Breast epithelium (tissue), 3 donors: ENCODE measurements around the gene TAT. TPM values are rescaled to one million over a fixed set of nuclear protein-coding genes. Genes with fewer than 3 reads are reported as not detected.

Experiments
- total RNA-seq, 3 donors: library from RNA; depleted of rRNA; stranded (reverse); fragments of >200 nt; gene quantifications; one replicate each; pipeline ENCODE4 v1.1.0, GENCODE V29; 2016

The TAT gene
- total RNA-seq, 3 donors from 2014 or later, result 5.1 to 566 (median 212) TPM

Other genes starting within 250 kb of the TAT start
- gene CALB2, start 218.4 kb downstream of the TAT start, total RNA-seq, result 100 to 1,000 TPM in 1 of 3 donors, 10 to 100 TPM in 1, 1 to 10 TPM in 1; 7.5 to 169 (median 22.2) TPM
- gene TLE7, start 135.0 kb downstream of the TAT start, total RNA-seq, result not detected
- 10 to 100 TPM in 2 of 3 donors, 1 to 10 TPM in 1; 9.8 to 16.8 (median 11.8) TPM for gene ZNF23, start 114.8 kb downstream of the TAT start, total RNA-seq
- 10 to 100 TPM; 16.7 to 20.2 (median 19.5) TPM for gene ZNF19, start 87.8 kb downstream of the TAT start, total RNA-seq
- gene CHST4, start 50.7 kb downstream of the TAT start, total RNA-seq, result 1 to 10 TPM in 1 of 3 donors, under 1 TPM in 2; 0.59 to 1.3 (median 0.66) TPM
- 10 to 100 TPM in 2 of 3 donors, not detected in 1; 11.8 to 21.5 TPM for gene MARVELD3, start 49.1 kb upstream of the TAT start, total RNA-seq
- gene PHLPP2, start 147.6 kb upstream of the TAT start, total RNA-seq, result 10 to 100 TPM; 12.5 to 16.1 (median 15.5) TPM
- gene AP1G1, start 231.7 kb upstream of the TAT start, total RNA-seq, result 100 to 1,000 TPM in 1 of 3 donors, 10 to 100 TPM in 2; 65.8 to 121 (median 95.7) TPM